Caco-2 (cell line): ENCODE results near the gene URAD. TPM values are rescaled to one million over a fixed set of nuclear protein-coding genes. Genes with fewer than 3 reads are reported as not detected.

Experiments used
- BruUV-seq: library from RNA; stranded (reverse); fragments of 400-500 nt; replicated peaks from 2 replicates; lab custom pipeline; 2021; lab: Mats Ljungman, UMichigan
- CTCF ChIA-PET: fragments of 300-600 bp; sonication (Branson Sonifier 250); formaldehyde crosslinking; loops from one replicate; lab custom pipeline; 2022; ENCODE audit warnings: antibody characterized with exemption; lab: Charles Lee
- POLR2A ChIA-PET: fragments of 300-600 bp; sonication (Branson Sonifier 250); formaldehyde crosslinking; loops from one replicate; lab custom pipeline; 2022; ENCODE audit warnings: antibody characterized with exemption; lab: Charles Lee
- DNase-seq, 2 experiments: peaks; one replicate each; pipeline versions ENCODE4 v3.0.0 to v3.0.0-alpha.2; 2020 to 2022
- H3K27me3 ChIP-seq: replicated peaks from 2 replicates; pipeline ENCODE4 v1.6.0; 2011; ENCODE audit warnings: low read length; ENCODE audit not compliant: control insufficient read depth, insufficient read depth
- H3K36me3 ChIP-seq: 2 replicates; pipeline ENCODE4 v1.5.1; 2011; ENCODE audit warnings: low read length; ENCODE audit not compliant: control insufficient read depth, insufficient read depth
- H3K4me1 ChIP-seq: fragments of 250-450 bp; sonication (Bioruptor Pico); 2 replicates; pipeline ENCODE4 v1.5.1; 2020; ENCODE audit warnings: mild to moderate bottlenecking
- H3K4me3 ChIP-seq: 2 replicates; pipeline ENCODE4 v1.5.1; 2011; ENCODE audit warnings: low read depth, mild to moderate bottlenecking, control low read depth, low read length
- H3K9me3 ChIP-seq: fragments of 250-450 bp; sonication (Bioruptor Pico); 2 replicates; pipeline ENCODE4 v1.5.1; 2020; ENCODE audit warnings: mild to moderate bottlenecking, moderate library complexity
- H3K27ac Mint-ChIP-seq: one replicate; pipeline ENCODE4 v1.8.0; 2022; ENCODE audit warnings: mixed read lengths; ENCODE audit not compliant: unreplicated experiment
- H3K27me3 Mint-ChIP-seq: one replicate; pipeline ENCODE4 v1.8.0; 2022; ENCODE audit warnings: mixed read lengths; ENCODE audit not compliant: insufficient read depth, unreplicated experiment
- H3K36me3 Mint-ChIP-seq: one replicate; pipeline ENCODE4 v1.8.0; 2022; ENCODE audit warnings: mild to moderate bottlenecking, mixed read lengths; ENCODE audit not compliant: insufficient read depth, unreplicated experiment
- H3K4me1 Mint-ChIP-seq: one replicate; pipeline ENCODE4 v1.8.0; 2022; ENCODE audit warnings: low read depth, mixed read lengths; ENCODE audit not compliant: unreplicated experiment
- H3K4me3 Mint-ChIP-seq: one replicate; pipeline ENCODE4 v1.8.0; 2022; ENCODE audit warnings: mild to moderate bottlenecking, moderate library complexity, mixed read lengths; ENCODE audit not compliant: unreplicated experiment
- H3K9me3 Mint-ChIP-seq: one replicate; pipeline ENCODE4 v1.8.0; 2022; ENCODE audit warnings: mixed read lengths; ENCODE audit not compliant: unreplicated experiment
- intact Hi-C: fragments of 100-400 bp; cut with micrococcal nuclease; formaldehyde crosslinking; loops from one replicate; pipeline ENCODE4 v1.10.0; 2022; ENCODE audit not compliant: unreplicated experiment
- total RNA-seq: library from RNA; stranded (reverse); gene quantifications from 2 replicates; pipeline ENCODE4 v1.2.3, GENCODE V29; 2022
- TF ChIP-seq, protein P1 (sequence below), 2 experiments: fragments of 200-600 bp in 1 of 2; IDR thresholded peaks; 1 replicate in 1 of 2; 2 replicates in 1 of 2; pipeline versions ENCODE4 v1.5.1 to v1.8.0; 2011 to 2022; ENCODE audit warnings: antibody characterized with exemption in 1 of 2, control low read depth in 1 of 2, inconsistent platforms in 1 of 2, low read depth in 1 of 2, low read length in 1 of 2, mild to moderate bottlenecking in 1 of 2, moderate library complexity in 1 of 2; ENCODE audit not compliant: insufficient read depth in 1 of 2, severe bottlenecking in 1 of 2, unreplicated experiment in 1 of 2

Gene URAD
- total RNA-seq, 1 experiment from 2014 or later = 5.2 TPM

DNA sequence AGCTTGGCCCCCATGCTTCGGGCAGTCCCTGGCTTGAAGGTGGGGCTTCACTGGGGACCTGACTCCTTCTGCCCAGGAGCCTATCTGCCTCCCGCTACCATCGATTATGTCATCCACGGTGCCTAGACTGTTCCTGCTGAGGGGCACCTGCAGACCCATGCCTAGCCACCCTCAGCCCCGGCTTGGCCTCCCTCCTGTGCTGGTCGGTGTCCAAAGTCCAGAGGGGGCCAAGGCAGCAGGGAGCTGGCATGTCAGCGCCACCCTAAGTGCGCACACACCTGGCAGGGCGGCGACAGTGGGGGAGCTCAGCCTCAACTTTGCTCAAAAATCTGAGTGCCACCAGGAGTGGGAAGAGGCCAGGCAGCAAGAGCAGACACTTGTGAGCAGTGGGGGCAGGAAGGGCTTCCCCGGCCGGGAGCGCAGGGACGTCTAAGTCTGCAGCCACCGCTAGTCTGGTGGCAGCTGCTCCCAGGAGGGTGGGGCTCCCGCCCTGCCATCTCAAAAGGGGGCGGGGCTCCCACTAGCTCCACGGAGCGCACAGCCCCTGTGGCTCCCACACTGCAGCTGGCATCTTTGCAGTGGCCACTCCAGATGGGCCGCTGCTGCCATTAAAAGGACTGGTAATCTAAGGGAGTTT, 13.5 kb upstream of the URAD start:
- H3K27ac Mint-ChIP-seq = no peak overlapping the region
- Histone ChIP-seq H3K4me3 (no peak overlapping the region), H3K27me3 (no peaks in the 10 kb centered on the region), H3K36me3 (no peaks in the 10 kb centered on the region), H3K9me3 (no peaks in the 10 kb centered on the region), H3K4me1 (no peaks in the 10 kb centered on the region)
- BruUV-seq = no TSS peak
- DNase-seq = no peak
- CTCF ChIA-PET = interaction anchor here (1.0 kb wide), 1 partner anchor 58 kb away, joined by 3 read pairs; no protein-coding TSS in a partner anchor
- H3K4me3 Mint-ChIP-seq = no peak overlapping the region
- TF ChIP-seq, protein P1, sequence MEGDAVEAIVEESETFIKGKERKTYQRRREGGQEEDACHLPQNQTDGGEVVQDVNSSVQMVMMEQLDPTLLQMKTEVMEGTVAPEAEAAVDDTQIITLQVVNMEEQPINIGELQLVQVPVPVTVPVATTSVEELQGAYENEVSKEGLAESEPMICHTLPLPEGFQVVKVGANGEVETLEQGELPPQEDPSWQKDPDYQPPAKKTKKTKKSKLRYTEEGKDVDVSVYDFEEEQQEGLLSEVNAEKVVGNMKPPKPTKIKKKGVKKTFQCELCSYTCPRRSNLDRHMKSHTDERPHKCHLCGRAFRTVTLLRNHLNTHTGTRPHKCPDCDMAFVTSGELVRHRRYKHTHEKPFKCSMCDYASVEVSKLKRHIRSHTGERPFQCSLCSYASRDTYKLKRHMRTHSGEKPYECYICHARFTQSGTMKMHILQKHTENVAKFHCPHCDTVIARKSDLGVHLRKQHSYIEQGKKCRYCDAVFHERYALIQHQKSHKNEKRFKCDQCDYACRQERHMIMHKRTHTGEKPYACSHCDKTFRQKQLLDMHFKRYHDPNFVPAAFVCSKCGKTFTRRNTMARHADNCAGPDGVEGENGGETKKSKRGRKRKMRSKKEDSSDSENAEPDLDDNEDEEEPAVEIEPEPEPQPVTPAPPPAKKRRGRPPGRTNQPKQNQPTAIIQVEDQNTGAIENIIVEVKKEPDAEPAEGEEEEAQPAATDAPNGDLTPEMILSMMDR (IDR thresholded peaks at IDR 0.05; ENCODE audit: insufficient read depth in 1 of 2, low read depth in 1 of 2, low read length in 1 of 2, severe bottlenecking in 1 of 2, unreplicated experiment in 1 of 2) = no peak
- POLR2A ChIA-PET = no interaction called here
- no peaks in the 10 kb centered on the region for H3K9me3 Mint-ChIP-seq
- H3K4me1 Mint-ChIP-seq = peaks cover 7% of the 10 kb centered on the region
- H3K36me3 Mint-ChIP-seq = peaks cover 10% of the 10 kb centered on the region
- H3K27me3 Mint-ChIP-seq = no peaks in the 10 kb centered on the region
- intact Hi-C loops = no loop called here

DNA sequence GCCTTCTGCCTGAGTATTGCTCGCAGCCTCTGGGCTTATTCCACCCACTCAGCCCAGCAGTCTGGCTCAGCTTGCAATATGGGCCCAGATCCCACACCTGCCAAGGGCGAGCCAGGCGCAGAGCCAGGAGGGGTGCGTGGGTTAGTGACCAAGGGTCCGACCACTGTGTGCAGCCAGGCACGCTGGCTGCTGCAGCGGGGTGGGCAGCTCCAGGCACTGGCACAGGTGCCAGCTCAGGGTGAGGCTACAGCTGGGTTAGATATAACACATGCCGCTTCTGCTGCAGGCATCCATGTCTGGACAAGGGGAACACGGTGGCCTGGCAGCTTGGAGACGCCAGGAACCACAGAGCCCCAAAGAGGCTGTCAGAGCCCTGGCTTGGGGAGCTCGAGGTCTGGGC, 12.6 kb upstream of the URAD start:
- intact Hi-C loops = no loop called here
- ChIA-PET POLR2A (no interaction called here), CTCF (interaction anchor here (1.0 kb wide), 1 partner anchor 59 kb away, joined by 3 read pairs; no protein-coding TSS in a partner anchor)
- DNase-seq = no peak
- Mint-ChIP-seq H3K4me1 (peaks cover 7% of the 10 kb centered on the region), H3K4me3 (no peak overlapping the region), H3K36me3 (peaks cover 10% of the 10 kb centered on the region), H3K27ac (no peak overlapping the region), H3K9me3 (no peaks in the 10 kb centered on the region), H3K27me3 (no peaks in the 10 kb centered on the region)
- Histone ChIP-seq H3K9me3 (no peaks in the 10 kb centered on the region), H3K4me3 (no peak overlapping the region), H3K27me3 (no peaks in the 10 kb centered on the region), H3K36me3 (no peaks in the 10 kb centered on the region), H3K4me1 (no peaks in the 10 kb centered on the region)
- BruUV-seq = no TSS peak
- TF ChIP-seq, protein P1 (IDR thresholded peaks at IDR 0.05; ENCODE audit: insufficient read depth in 1 of 2, low read depth in 1 of 2, low read length in 1 of 2, severe bottlenecking in 1 of 2, unreplicated experiment in 1 of 2) = no peak

DNA sequence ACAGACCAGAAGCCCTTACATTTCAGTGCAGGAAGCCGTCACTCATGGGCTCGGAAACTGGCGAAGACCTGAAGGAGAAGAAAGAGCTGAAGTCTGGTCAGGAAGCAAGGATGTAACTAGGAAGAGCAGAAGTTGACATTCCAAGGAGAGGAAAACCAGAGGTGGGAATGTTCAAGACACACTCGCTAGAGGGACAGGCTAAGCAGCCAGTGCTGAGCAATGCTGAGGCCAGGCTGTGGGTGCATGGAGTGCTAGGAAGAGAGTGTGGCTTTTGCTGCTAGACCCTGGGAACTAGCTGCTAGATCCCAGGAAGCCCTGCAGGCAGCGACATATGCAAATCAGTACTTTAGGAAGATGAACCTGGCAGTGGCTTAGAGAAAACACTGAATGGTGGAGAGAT, 12.1 kb upstream of the URAD start:
- Mint-ChIP-seq H3K36me3 (peaks cover 10% of the 10 kb centered on the region), H3K9me3 (no peaks in the 10 kb centered on the region), H3K27ac (no peak overlapping the region), H3K27me3 (no peaks in the 10 kb centered on the region), H3K4me3 (no peak overlapping the region), H3K4me1 (peaks cover 7% of the 10 kb centered on the region)
- no peaks in the 10 kb centered on the region for H3K36me3 ChIP-seq
- intact Hi-C loops = no loop called here
- ChIA-PET POLR2A (interaction anchor here (0.6 kb wide), 1 partner anchor 43 kb away, joined by 6 read pairs; no protein-coding TSS in a partner anchor), CTCF (no interaction called here)
- BruUV-seq = no TSS peak
- DNase-seq = no peak
- no peak overlapping the region for H3K4me3 ChIP-seq
- no peaks in the 10 kb centered on the region for H3K9me3 ChIP-seq
- H3K27me3 ChIP-seq = no peaks in the 10 kb centered on the region
- H3K4me1 ChIP-seq = no peaks in the 10 kb centered on the region
- TF ChIP-seq, protein P1 (IDR thresholded peaks at IDR 0.05; ENCODE audit: insufficient read depth in 1 of 2, low read depth in 1 of 2, low read length in 1 of 2, severe bottlenecking in 1 of 2, unreplicated experiment in 1 of 2) = no peak
